HCT116 (cell line): ENCODE data around the gene NTSR1. TPM values are rescaled to one million over a fixed set of nuclear protein-coding genes. Genes with fewer than 3 reads are reported as not detected.

Experiments used
- ATAC-seq: fragments of 200-7000 bp; cut with Tn5 transposase; 2 replicates; pipeline ENCODE4 v1.9.1; 2020; ENCODE audit warnings: mild to moderate bottlenecking, moderate library complexity
- BruUV-seq: library from RNA; stranded (reverse); fragments of 400-500 nt; replicated peaks from 2 replicates; lab custom pipeline; 2021; lab: Mats Ljungman, UMichigan
- CTCF ChIA-PET: fragments of 300-600 bp; sonication (Branson Sonifier 250); formaldehyde crosslinking; loops from one replicate; lab custom pipeline; 2021; ENCODE audit warnings: antibody characterized with exemption; lab: Charles Lee
- POLR2A ChIA-PET: fragments of 300-600, 350-600 bp; sonication (Branson Sonifier 250); formaldehyde crosslinking; loops from one replicate; lab custom pipeline; 2021; ENCODE audit warnings: antibody characterized with exemption; lab: Charles Lee
- RAD21 ChIA-PET, 2 experiments: fragments of 300-600 bp; sonication (Branson Sonifier 250); formaldehyde crosslinking; loops; one replicate each; lab custom pipeline; 2023; ENCODE audit warnings: low total read pairs in 2 of 2; ENCODE audit not compliant: uncharacterized antibody in 2 of 2, unreplicated experiment in 2 of 2, low non-redundant PET in 1 of 2; lab: Charles Lee
- DNase-seq: peaks from one replicate; pipeline ENCODE4 v3.0.0-alpha.2; 2010; ENCODE audit warnings: low read depth, low spot score
- H2AFZ ChIP-seq: fragments of 200-600 bp; shearing (Covaris generic), sonication (generic); 2 replicates; pipeline ENCODE4 v1.6.1; 2017; ENCODE audit warnings: low read depth, mixed run types, mixed read lengths, antibody characterized with exemption, low read length; ENCODE audit not compliant: poor library complexity, severe bottlenecking
- H3K27ac ChIP-seq: 2 replicates; pipeline ENCODE4 v1.5.1; 2012; ENCODE audit warnings: low read depth, low read length
- H3K27me3 ChIP-seq: fragments of 200-600 bp; sonication (generic); 2 replicates; pipeline ENCODE4 v1.6.1; 2016; ENCODE audit warnings: mixed run types, low read length, mixed read lengths; ENCODE audit not compliant: insufficient read depth
- H3K36me3 ChIP-seq, 2 experiments: fragments of 200-500 bp in 1 of 2; fragments of 200-600 bp in 1 of 2; sonication (Bioruptor generic) in 1 of 2; sonication (generic) in 1 of 2; 2 replicates each; pipeline versions ENCODE4 v1.5.1 to v1.6.1; 2014 to 2016; ENCODE audit warnings: low read length in 2 of 2, inconsistent platforms in 1 of 2, mixed read lengths in 1 of 2, mixed run types in 1 of 2; ENCODE audit not compliant: insufficient read depth in 2 of 2, control insufficient read depth in 1 of 2
- H3K4me1 ChIP-seq, 2 experiments: fragments of 200-600 bp in 1 of 2; sonication (generic) in 1 of 2; 2 replicates each; pipeline versions ENCODE4 v1.5.1 to v1.6.1; 2012 to 2017; ENCODE audit warnings: low read length in 2 of 2, inconsistent platforms in 1 of 2, mild to moderate bottlenecking in 1 of 2, mixed read lengths in 1 of 2, mixed run types in 1 of 2, moderate library complexity in 1 of 2; ENCODE audit not compliant: insufficient read depth in 2 of 2, control insufficient read depth in 1 of 2
- H3K4me2 ChIP-seq: fragments of 200-600 bp; sonication (generic); 2 replicates; pipeline ENCODE4 v1.6.1; 2017; ENCODE audit warnings: mixed run types, low read length, mixed read lengths
- H3K4me3 ChIP-seq, 2 experiments: fragments of 200-600 bp in 1 of 2; sonication (generic) in 1 of 2; replicated peaks in 1 of 2; 2 replicates each; pipeline ENCODE4 v1.5.1; 2011 to 2016; ENCODE audit warnings: low read length in 2 of 2, control low read depth in 1 of 2, low read depth in 1 of 2, mild to moderate bottlenecking in 1 of 2, mixed read lengths in 1 of 2, mixed run types in 1 of 2
- H3K79me2 ChIP-seq: fragments of 200-600 bp; sonication (generic); 2 replicates; pipeline ENCODE4 v1.6.1; 2017; ENCODE audit warnings: mild to moderate bottlenecking, mixed run types, low read length, moderate library complexity, mixed read lengths; ENCODE audit not compliant: insufficient read depth
- H3K9ac ChIP-seq: fragments of 200-600 bp; sonication (generic); 2 replicates; pipeline ENCODE4 v1.6.1; 2016; ENCODE audit warnings: low read length, mixed read lengths
- H3K9me2 ChIP-seq: fragments of 200-600 bp; sonication (generic), shearing (Covaris generic); 2 replicates; pipeline ENCODE4 v1.6.1; 2017; ENCODE audit warnings: mixed run types, mild to moderate bottlenecking, moderate library complexity; ENCODE audit not compliant: insufficient read depth
- H3K9me3 ChIP-seq, 2 experiments: fragments of 200-500 bp in 1 of 2; fragments of 200-600 bp in 1 of 2; sonication (Bioruptor generic) in 1 of 2; sonication (generic) in 1 of 2; 2 replicates each; pipeline ENCODE4 v1.6.1; 2014 to 2017; ENCODE audit warnings: low read length in 2 of 2, mixed read lengths in 2 of 2, inconsistent platforms in 1 of 2, low read depth in 1 of 2, mild to moderate bottlenecking in 1 of 2, mixed run types in 1 of 2, moderate library complexity in 1 of 2; ENCODE audit not compliant: control insufficient read depth in 1 of 2, insufficient read depth in 1 of 2
- H4K20me1 ChIP-seq: fragments of 200-600 bp; sonication (generic), shearing (Covaris generic); 2 replicates; pipeline ENCODE4 v1.6.1; 2017; ENCODE audit warnings: mixed run types, mild to moderate bottlenecking, moderate library complexity; ENCODE audit not compliant: insufficient read depth
- EGR1 ChIP-seq: IDR thresholded peaks from 2 replicates; pipeline ENCODE4 v1.6.1; 2012; ENCODE audit warnings: low read depth
- EZH2phosphoT487 ChIP-seq: fragments of 200-600 bp; IDR thresholded peaks from 2 replicates; pipeline ENCODE4 v1.6.1; 2018; ENCODE audit warnings: antibody characterized with exemption, borderline replicate concordance
- POLR2AphosphoS5 ChIP-seq: IDR thresholded peaks from 2 replicates; pipeline ENCODE4 v1.6.1; 2011; ENCODE audit warnings: mild to moderate bottlenecking, low read depth, low read length, moderate library complexity
- SIN3A ChIP-seq: IDR thresholded peaks from 2 replicates; pipeline ENCODE4 v1.6.1; 2012; ENCODE audit warnings: low read depth
- SP1 ChIP-seq: IDR thresholded peaks from 2 replicates; pipeline ENCODE4 v1.6.1; 2012; ENCODE audit warnings: low read depth
- ZFX ChIP-seq: fragments of 450-650 bp; IDR thresholded peaks from 2 replicates; pipeline ENCODE4 v1.6.1; 2017
- ZNF274 ChIP-seq: fragments of 200-500 bp; sonication (Bioruptor generic); IDR thresholded peaks from 2 replicates; pipeline ENCODE4 v1.6.1; 2014; ENCODE audit warnings: mild to moderate bottlenecking, low read depth, low read length, inconsistent platforms
- intact Hi-C: fragments of 100-400 bp; cut with micrococcal nuclease; formaldehyde crosslinking; loops from 2 replicates; pipeline ENCODE4 v1.10.0; 2022
- total RNA-seq: library from RNA; stranded (reverse); gene quantifications from one replicate; pipeline ENCODE4 v1.2.1, GENCODE V29; 2021; ENCODE audit not compliant: unreplicated experiment

NTSR1 gene
- total RNA-seq, 1 experiment from 2014 or later, result 187 TPM

DNA sequence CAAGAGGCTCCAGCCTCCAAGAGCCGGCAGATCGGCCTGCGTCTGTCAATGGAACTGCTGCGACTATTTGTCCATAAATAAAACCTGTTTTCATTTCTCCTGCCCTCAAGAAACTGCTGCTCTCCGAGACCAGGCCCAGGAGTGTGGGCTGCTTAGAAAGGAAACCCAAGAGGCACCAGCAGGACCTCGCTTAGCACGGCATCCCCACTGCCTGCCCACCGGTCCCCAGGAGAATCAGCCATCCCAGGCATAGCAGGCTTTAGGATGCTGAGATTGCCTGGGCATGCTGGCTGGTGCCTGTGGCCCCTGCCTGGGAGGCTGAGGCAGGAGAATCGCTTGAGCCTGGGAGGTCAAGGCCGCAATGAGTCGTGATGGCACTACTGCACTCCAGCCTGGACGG is 17.6 kb downstream of the NTSR1 start:
- Histone ChIP-seq H3K27ac (peak overlapping the region; percentile 12; the same call in 1 of the 2 replicates), H3K79me2 (peaks cover 100% of the 10 kb centered on the region), H3K9me3 (no peaks in the 10 kb centered on the region), H3K4me3 (no peak overlapping the region), H3K36me3 (peaks cover 23 to 90% of the 10 kb centered on the region in 2 experiments), H3K4me2 (no peak overlapping the region), H3K27me3 (no peaks in the 10 kb centered on the region), H3K9me2 (no peaks in the 10 kb centered on the region), H2AFZ (no peak overlapping the region), H3K9ac (no peak overlapping the region), H4K20me1 (peaks cover 34% of the 10 kb centered on the region), H3K4me1 (peaks cover 10 to 98% of the 10 kb centered on the region in 2 experiments; a peak in 3 of 4 replicates)
- ATAC-seq, result no peak
- ChIA-PET POLR2A (no interaction called here), CTCF (no interaction called here), RAD21 (no interaction called here)
- intact Hi-C loops, result no loop called here
- BruUV-seq, result no TSS peak
- DNase-seq, result no peak
- no peak for TF ChIP-seq ZFX

- ChIA-PET RAD21 (no interaction called here), CTCF (no interaction called here)
- peaks cover 27% of the 10 kb centered on the region; the same call in 1 of the 2 replicates for H4K20me1 ChIP-seq
These were observed 18.3 kb downstream of the NTSR1 start for GRCh38 chr20:62726716-62727583.

More at GRCh38 chr20:62726716-62727583, 18.3 kb downstream of the NTSR1 start:
- Histone ChIP-seq H3K27ac (peak overlapping the region; percentile 34; the same call in 1 of the 2 replicates), H3K9ac (no peak overlapping the region), H2AFZ (no peak overlapping the region), H3K27me3 (no peaks in the 10 kb centered on the region), H3K79me2 (peaks cover 100% of the 10 kb centered on the region), H3K36me3 (peaks cover 21 to 84% of the 10 kb centered on the region in 2 experiments), H3K4me3 (no peak overlapping the region), H3K9me3 (no peaks in the 10 kb centered on the region), H3K4me1 (peaks cover 15 to 98% of the 10 kb centered on the region in 2 experiments; a peak in 3 of 4 replicates), H3K9me2 (no peaks in the 10 kb centered on the region), H3K4me2 (no peak overlapping the region)
- no TSS peak for BruUV-seq
- POLR2A ChIA-PET, result no interaction called here
- ATAC-seq, result no peak
- intact Hi-C loops, result no loop called here
- DNase-seq, result no peak
- no peak for TF ChIP-seq EGR1
- TF ChIP-seq ZFX, result no peak
- no peak for TF ChIP-seq EZH2phosphoT487
- TF ChIP-seq POLR2AphosphoS5, result peak; percentile 16; the same call in 1 of the 2 replicates
- TF ChIP-seq SIN3A, result no peak
- TF ChIP-seq ZNF274, result no peak
- TF ChIP-seq SP1, result no peak
